NB4 (cell line): ENCODE data around the gene MYO1B.

Experiments used
- POLR2A ChIP-seq: IDR thresholded peaks from 2 replicates; pipeline ENCODE4 v1.6.1; 2011; ENCODE audit warnings: mild to moderate bottlenecking; ENCODE audit not compliant: insufficient read length; ENCODE audit errors: extremely low read depth
- TF ChIP-seq, protein P1 (sequence below): IDR thresholded peaks from one replicate; pipeline ENCODE4 v1.5.1; 2012; ENCODE audit warnings: low read depth, low read length

DNA sequence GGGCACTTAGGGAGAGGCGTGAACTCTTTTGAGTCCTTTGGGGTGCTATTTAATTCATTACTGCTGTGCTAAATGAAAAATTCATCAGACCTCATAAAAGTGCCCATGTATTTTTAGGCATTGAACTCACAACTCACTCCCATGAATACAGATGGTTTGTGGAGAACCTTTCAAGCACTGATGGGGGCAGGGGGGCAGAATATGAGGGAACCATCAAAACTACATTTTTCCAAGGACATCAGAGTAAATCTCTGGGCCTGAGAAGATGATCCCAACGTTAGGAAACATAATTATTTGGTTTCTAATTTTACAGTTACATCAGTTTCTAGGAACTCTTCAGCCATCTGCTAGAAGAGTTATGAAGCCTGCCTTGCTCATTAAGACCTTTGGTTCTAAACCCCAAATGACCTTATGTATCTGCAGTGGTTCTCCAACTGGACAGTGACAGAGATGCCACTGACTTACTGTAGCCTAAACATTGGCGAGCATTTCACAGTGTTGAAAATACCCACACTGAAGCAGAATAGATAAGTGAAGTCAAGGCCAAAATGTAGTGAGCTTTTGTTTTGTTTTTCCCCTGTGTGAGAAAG is 90.8 kb downstream of the MYO1B start:
- TF ChIP-seq, protein P1, sequence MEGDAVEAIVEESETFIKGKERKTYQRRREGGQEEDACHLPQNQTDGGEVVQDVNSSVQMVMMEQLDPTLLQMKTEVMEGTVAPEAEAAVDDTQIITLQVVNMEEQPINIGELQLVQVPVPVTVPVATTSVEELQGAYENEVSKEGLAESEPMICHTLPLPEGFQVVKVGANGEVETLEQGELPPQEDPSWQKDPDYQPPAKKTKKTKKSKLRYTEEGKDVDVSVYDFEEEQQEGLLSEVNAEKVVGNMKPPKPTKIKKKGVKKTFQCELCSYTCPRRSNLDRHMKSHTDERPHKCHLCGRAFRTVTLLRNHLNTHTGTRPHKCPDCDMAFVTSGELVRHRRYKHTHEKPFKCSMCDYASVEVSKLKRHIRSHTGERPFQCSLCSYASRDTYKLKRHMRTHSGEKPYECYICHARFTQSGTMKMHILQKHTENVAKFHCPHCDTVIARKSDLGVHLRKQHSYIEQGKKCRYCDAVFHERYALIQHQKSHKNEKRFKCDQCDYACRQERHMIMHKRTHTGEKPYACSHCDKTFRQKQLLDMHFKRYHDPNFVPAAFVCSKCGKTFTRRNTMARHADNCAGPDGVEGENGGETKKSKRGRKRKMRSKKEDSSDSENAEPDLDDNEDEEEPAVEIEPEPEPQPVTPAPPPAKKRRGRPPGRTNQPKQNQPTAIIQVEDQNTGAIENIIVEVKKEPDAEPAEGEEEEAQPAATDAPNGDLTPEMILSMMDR, result no peak
- TF ChIP-seq POLR2A, result no peak
